Pancreas (tissue), 10 donors: ENCODE measurements around the gene PDGFRB. TPM values are rescaled to one million over a fixed set of nuclear protein-coding genes. Genes with fewer than 3 reads are reported as not detected.

Experiments
- ATAC-seq, 4 donors: fragments of 200-7000 bp; cut with Tn5 transposase; one replicate each; pipeline versions ENCODE4 v1.8.0 to v1.9.1; 2020; ENCODE audit warnings: mild to moderate bottlenecking in 4 of 4, moderate library complexity in 4 of 4
- DNase-seq, 6 donors: peaks; one replicate each; pipeline ENCODE4 v3.0.0-alpha.2; 2020
- FAIRE-seq: peaks from 2 replicates; lab custom pipeline; 2012; peaks lifted over from hg19 to GRCh38; lab: Jason Lieb, UNC
- H3K27ac ChIP-seq, 4 donors: fragments of 200-600 bp; sonication (generic); 1 replicate in 3 of 4; 2 replicates in 1 of 4; pipeline versions ENCODE4 v1.5.0 to v1.8.0; 2020
- H3K27me3 ChIP-seq, 4 donors: fragments of 200-600 bp; one replicate each; pipeline ENCODE4 v1.8.0; 2021
- H3K36me3 ChIP-seq, 3 donors: fragments of 200-600 bp; sonication (generic) in 1 of 3; one replicate each; pipeline versions ENCODE4 v1.5.0 to v1.8.0; 2020 to 2021
- H3K4me1 ChIP-seq, 3 donors: fragments of 200-600 bp; one replicate each; pipeline ENCODE4 v1.8.0; 2021
- H3K4me3 ChIP-seq, 4 donors: fragments of 200-600 bp; sonication (generic) in 2 of 4; one replicate each; pipeline versions ENCODE4 v1.5.0 to v1.8.0; 2020 to 2021
- H3K9me3 ChIP-seq, 4 donors: fragments of 200-600 bp; one replicate each; pipeline ENCODE4 v1.8.0; 2021
- CTCF ChIP-seq, 4 donors: fragments of 200-600 bp; sonication (generic) in 3 of 4; IDR thresholded peaks; one replicate each; pipeline versions ENCODE4 v1.5.0 to v1.8.0; 2021; ENCODE audit warnings: antibody characterized with exemption in 4 of 4
- WGBS, 2 donors: extraction: QIAGEN DNeasy Blood & Tissue Kit; methylation state at CpG; one replicate each; pipeline ENCODE4 v1.1.7; 2013; 5-methylcytosine and 5-hydroxymethylcytosine counted together
- intact Hi-C, 3 donors: fragments of 100-400 bp; cut with DNase I; formaldehyde crosslinking; loops; one replicate each; pipeline versions ENCODE4 v1.11.1 to v1.14.2; 2022
- polyA plus RNA-seq, 2 donors: library from polyadenylated mRNA; stranded (reverse); fragments of 200-250 nt; gene quantifications; one replicate each; pipeline ENCODE4 v1.2.3, GENCODE V29; 2013
- total RNA-seq, 6 donors: library from RNA; stranded (reverse); fragmentation: NEBNext Ultra II Directional in 4 of 6; extraction: Animal tissue kit (Norgen Biotek cat#: 25700) in 4 of 6; gene quantifications; one replicate each; pipeline versions ENCODE4 v1.2.1 to v1.2.4, GENCODE V29; 2021 to 2023
- donor health status: healthy with polysubstance abuse.
- donor health status: DM: no; HTN: no; CAD: no; lungs with moderate emphysema.
- donor health status: DM: no; HTN: no; CAD: no.
- donor health status: control.
- donor health status: control.
- donor health status: Bipolar disorder and iron deficiency.
- donor health status: DM: yes; HTN: yes; CAD: no.
- donor health status: DM: no; HTN: no; CAD: no.
- donor health status: DM: no; HTN: no; CAD: no.
- donor health status: DM: yes; HTN: yes; CAD: no.

Gene PDGFRB
- total and polyA plus RNA-seq, 8 donors, result 7.2 to 48.6 (median 14.5) TPM

- intact Hi-C loops, result no loop called here
- H3K27me3 ChIP-seq, result no peaks in the 10 kb centered on the region
- no peak overlapping the region for H3K4me3 ChIP-seq
- no peak overlapping the region for H3K27ac ChIP-seq
- DNase-seq, result no peak
- no peak for ATAC-seq
- no peak for TF ChIP-seq CTCF (IDR thresholded peaks at IDR 0.05)
- H3K4me1 ChIP-seq, result no peaks in the 10 kb centered on the region
- H3K36me3 ChIP-seq, result no peaks in the 10 kb centered on the region
- FAIRE-seq, result no peak
- 68 to 87% methylated on average over 5 of the region's 5 CpGs for WGBS, 2 donors
- H3K9me3 ChIP-seq, result no peaks in the 10 kb centered on the region
Observed at GRCh38 chr5:150103678-150104549, 51.7 kb downstream of the PDGFRB start.

DNA sequence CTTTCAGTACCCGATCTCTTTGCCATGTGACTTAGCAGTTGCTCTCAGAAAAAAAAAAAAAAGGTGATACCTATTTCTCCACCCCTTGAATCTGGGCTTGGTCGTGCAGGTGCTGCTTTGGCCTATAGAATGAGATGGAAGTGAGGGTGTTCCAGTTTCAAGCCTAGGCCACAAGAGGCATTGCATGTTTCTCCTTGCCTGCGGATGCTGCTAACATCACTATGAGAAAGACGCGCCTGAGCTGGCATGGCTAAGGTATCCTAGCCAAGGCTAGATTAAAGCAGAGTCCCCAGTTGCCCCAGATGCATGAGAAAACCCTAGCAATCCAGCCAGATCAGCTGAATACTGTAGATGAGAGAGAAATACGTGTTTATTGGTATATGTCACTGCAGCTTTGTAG, 54.6 kb downstream of the PDGFRB start:
- intact Hi-C loops, result no loop called here
- Histone ChIP-seq H3K4me1 (no peaks in the 10 kb centered on the region), H3K9me3 (no peaks in the 10 kb centered on the region), H3K4me3 (no peak overlapping the region), H3K27me3 (no peaks in the 10 kb centered on the region), H3K27ac (no peak overlapping the region), H3K36me3 (no peaks in the 10 kb centered on the region)
- 75 to 84% methylated on average over 6 of the region's 6 CpGs for WGBS, 2 donors
- ATAC-seq (no peak), FAIRE-seq (no peak), DNase-seq (no peak)
- no peak for TF ChIP-seq CTCF (IDR thresholded peaks at IDR 0.05)

GRCh38 chr5:150097152-150097551, 58.5 kb downstream of the PDGFRB start:
- Histone ChIP-seq H3K4me1 (no peaks in the 10 kb centered on the region), H3K27me3 (no peaks in the 10 kb centered on the region), H3K4me3 (no peak overlapping the region), H3K27ac (no peak overlapping the region), H3K9me3 (no peaks in the 10 kb centered on the region), H3K36me3 (no peaks in the 10 kb centered on the region)
- no peak for TF ChIP-seq CTCF (IDR thresholded peaks at IDR 0.05)
- no peak for ATAC-seq
- FAIRE-seq, result no peak
- DNase-seq, result no peak
- intact Hi-C loops, result no loop called here

- DNase-seq (no peak), FAIRE-seq (no peak), ATAC-seq (no peak)
- no peaks in the 10 kb centered on the region for H3K36me3 ChIP-seq
- intact Hi-C loops, result no loop called here
- no peak overlapping the region for H3K4me3 ChIP-seq
- H3K4me1 ChIP-seq, result no peaks in the 10 kb centered on the region
- no peaks in the 10 kb centered on the region for H3K9me3 ChIP-seq
- no peak for TF ChIP-seq CTCF (IDR thresholded peaks at IDR 0.05)
- WGBS, 2 donors, result 67 to 73% methylated on average over 3 of the region's 3 CpGs
- no peaks in the 10 kb centered on the region for H3K27me3 ChIP-seq
- no peak overlapping the region for H3K27ac ChIP-seq
Observed at GRCh38 chr5:150092159-150092787, 63.4 kb downstream of the PDGFRB start.
